HuH-7 (cell line): ENCODE results near the gene SLC22A12.

Experiments
- DNase-seq: peaks from one replicate; pipeline ENCODE4 v3.0.0; 2011; ENCODE audit warnings: low spot score

Gene SLC22A12

DNA sequence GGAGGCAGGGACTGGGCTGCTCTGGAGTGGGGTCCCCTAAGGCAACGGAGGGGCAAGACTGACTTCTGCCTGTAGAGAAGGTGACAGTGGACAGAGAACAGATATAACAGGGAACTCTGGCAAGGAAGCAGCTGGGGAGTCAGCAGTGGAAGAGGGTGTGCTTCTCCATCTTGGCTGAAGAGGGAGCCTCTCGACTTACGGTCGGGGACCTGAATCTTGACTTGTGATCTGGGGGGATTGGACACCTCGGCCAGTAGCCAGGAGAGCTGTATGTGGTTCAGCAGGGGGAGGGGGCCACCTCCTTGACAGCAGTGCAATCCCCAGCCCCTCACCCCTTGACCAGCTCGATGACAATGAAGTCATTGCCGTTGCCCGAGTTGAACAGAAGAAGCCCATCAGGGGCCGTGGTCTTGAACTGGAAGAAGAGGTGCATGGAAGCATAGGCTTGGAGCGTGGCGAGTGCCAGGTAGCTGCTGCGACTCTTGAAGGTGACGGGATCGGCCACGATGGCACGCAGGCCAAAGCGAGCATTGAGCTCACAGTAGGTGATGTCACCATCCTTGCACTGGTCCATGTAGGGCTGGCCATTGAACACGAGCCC is 60.0 kb downstream of the SLC22A12 start:
- DNase-seq = peak; percentile 57
